ENCODE measurements around the gene MAB21L3. TPM values are rescaled to one million over a fixed set of nuclear protein-coding genes. Genes with fewer than 3 reads are reported as not detected.

MAB21L3 gene
- total RNA-seq, 1 donor from 2014 or later, result 0.21 TPM

DNA sequence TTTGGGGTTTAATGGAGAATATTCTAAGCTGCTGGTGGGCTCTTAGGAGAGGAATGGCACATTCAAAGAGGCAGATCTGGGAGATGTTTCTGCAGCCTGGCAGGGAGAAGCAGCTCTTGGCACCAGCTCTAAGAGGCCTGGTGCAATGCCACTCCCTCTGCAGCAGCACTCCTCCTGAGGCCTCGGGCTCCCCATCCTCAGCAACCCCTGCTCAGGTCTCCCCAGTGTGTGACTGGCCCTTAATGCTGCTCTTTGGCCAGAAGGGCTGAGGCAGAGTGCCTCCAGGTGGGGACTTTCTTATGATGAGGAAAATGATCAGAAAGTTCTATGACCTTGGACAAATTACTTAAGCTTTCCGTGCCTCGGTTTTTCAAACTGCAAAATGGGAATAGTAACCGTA lies 55.5 kb downstream of the MAB21L3 start:
- DNase-seq (ENCODE audit: low read depth), result no peak
- Histone ChIP-seq H3K36me3 (ENCODE audit: control insufficient read depth, insufficient read depth, low read length) (no peaks in the 10 kb centered on the region), H3K4me3 (ENCODE audit: low read depth, low read length) (no peak overlapping the region), H3K27me3 (ENCODE audit: control insufficient read depth, insufficient read depth, low read length) (no peaks in the 10 kb centered on the region)
- TF ChIP-seq, protein P1, sequence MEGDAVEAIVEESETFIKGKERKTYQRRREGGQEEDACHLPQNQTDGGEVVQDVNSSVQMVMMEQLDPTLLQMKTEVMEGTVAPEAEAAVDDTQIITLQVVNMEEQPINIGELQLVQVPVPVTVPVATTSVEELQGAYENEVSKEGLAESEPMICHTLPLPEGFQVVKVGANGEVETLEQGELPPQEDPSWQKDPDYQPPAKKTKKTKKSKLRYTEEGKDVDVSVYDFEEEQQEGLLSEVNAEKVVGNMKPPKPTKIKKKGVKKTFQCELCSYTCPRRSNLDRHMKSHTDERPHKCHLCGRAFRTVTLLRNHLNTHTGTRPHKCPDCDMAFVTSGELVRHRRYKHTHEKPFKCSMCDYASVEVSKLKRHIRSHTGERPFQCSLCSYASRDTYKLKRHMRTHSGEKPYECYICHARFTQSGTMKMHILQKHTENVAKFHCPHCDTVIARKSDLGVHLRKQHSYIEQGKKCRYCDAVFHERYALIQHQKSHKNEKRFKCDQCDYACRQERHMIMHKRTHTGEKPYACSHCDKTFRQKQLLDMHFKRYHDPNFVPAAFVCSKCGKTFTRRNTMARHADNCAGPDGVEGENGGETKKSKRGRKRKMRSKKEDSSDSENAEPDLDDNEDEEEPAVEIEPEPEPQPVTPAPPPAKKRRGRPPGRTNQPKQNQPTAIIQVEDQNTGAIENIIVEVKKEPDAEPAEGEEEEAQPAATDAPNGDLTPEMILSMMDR (IDR thresholded peaks at IDR 0.05; ENCODE audit: insufficient read depth, low read length, poor library complexity, severe bottlenecking), result no peak

DNA sequence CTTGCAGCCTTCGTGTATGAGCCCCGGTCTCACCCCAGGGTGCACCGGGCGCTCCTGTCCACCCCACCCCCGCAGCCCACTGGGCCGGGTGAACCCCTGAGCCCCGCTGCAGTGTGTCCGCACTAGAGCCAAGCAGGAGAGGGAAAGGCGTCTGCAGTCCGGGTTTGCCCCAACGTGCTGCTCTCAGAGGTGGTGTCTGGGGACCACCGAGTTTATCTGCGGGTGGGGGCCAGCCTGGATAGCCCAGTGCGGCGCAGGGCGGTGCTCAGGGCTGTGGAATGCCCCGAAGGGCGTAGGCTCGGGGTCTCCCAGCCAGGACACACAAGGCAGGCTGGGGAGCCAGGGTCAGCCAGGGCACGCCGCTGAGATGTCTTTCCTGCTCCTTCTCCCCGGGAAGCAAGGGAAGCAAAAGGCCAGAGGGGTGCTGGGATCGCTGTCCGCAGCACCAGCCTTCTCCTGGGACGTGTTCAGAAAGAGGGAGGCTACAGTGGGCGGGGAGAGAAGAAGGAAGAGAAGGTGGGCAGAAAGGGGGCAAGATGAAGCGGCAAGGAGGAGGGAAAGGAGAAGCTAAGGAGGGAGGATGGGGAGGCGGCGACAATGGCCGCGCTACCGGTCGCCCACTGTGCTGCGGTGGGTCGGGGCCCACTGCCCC lies 56.6 kb downstream of the MAB21L3 start:
- H3K4me3 ChIP-seq (ENCODE audit: low read depth, low read length), result peak overlapping the region; percentile 61
- peak; percentile 21 for DNase-seq (ENCODE audit: low read depth)

DNA sequence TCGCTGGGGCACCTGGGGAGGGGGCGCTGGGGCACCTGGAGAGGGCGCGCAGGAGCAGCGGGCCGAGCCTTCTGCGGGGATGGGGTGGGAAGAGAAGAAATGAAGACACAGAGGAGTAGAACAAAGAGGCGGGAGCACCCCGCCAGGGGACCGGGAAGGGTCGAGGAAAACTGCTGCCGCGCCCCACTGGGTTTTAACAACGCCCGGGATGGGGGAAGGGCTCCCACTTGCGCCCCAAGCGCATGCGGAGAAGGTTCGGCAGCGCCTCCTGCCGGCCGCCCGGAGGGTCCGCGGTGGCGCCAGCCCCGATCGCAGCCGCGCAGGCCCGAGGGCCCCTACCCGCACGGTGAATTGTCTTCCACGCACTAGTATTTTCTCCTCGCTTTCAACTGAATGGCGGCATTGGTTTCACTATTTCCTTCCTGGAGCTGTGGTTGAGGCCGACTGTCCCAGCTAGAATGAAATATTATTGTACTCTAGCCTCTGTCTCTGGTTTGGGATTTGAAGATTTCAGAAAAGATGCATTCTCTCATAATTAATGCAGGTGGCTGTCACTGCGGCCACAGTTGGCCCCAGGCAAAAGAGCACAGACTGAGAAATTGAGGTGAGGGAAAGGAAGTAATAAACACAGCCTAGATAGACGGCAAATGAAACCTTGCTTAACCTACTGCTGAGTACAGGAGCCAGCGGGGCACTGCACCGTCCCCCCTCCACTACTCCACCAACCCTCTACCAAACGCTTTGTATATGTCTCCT lies 57.3 kb downstream of the MAB21L3 start:
- peak overlapping the region; percentile 61 for H3K4me3 ChIP-seq (ENCODE audit: low read depth, low read length)
- no peaks in the 10 kb centered on the region for H3K36me3 ChIP-seq (ENCODE audit: control insufficient read depth, insufficient read depth, low read length)
- peak; percentile 18 for DNase-seq (ENCODE audit: low read depth)

More for the DNA sequence above, 56.6 kb downstream of the MAB21L3 start:
- Histone ChIP-seq H3K36me3 (ENCODE audit: control insufficient read depth, insufficient read depth, low read length) (no peaks in the 10 kb centered on the region), H3K27me3 (ENCODE audit: control insufficient read depth, insufficient read depth, low read length) (no peaks in the 10 kb centered on the region)
- TF ChIP-seq, protein P1 (IDR thresholded peaks at IDR 0.05; ENCODE audit: insufficient read depth, low read length, poor library complexity, severe bottlenecking), result no peak

DNA sequence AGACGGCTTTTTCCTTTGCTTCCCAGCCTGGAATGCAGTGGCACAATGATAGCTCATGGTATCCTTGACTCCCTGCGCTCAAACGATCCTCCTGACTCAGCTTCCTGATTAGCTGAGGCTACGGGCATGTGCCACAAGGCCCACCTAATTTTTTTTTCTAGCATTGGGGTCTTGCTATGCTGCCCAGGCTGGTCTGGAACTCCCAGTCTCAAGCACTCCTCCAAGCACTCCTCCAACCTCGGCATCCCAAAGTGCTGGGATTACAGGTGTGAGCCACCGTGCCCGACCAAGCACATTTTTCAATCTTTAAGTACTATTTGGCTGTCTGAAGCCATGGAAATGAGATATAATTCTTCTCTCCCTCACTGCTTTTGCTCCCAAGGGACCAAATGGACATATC lies 58.7 kb downstream of the MAB21L3 start:
- Histone ChIP-seq H3K4me3 (ENCODE audit: low read depth, low read length) (no peak overlapping the region), H3K27me3 (ENCODE audit: control insufficient read depth, insufficient read depth, low read length) (no peaks in the 10 kb centered on the region), H3K36me3 (ENCODE audit: control insufficient read depth, insufficient read depth, low read length) (no peaks in the 10 kb centered on the region)
- TF ChIP-seq, protein P1 (IDR thresholded peaks at IDR 0.05; ENCODE audit: insufficient read depth, low read length, poor library complexity, severe bottlenecking), result no peak
- DNase-seq (ENCODE audit: low read depth), result no peak

More for the DNA sequence above, 57.3 kb downstream of the MAB21L3 start:
- no peaks in the 10 kb centered on the region for H3K27me3 ChIP-seq (ENCODE audit: control insufficient read depth, insufficient read depth, low read length)
- TF ChIP-seq, protein P1 (IDR thresholded peaks at IDR 0.05; ENCODE audit: insufficient read depth, low read length, poor library complexity, severe bottlenecking), result peak; percentile 64

DNA sequence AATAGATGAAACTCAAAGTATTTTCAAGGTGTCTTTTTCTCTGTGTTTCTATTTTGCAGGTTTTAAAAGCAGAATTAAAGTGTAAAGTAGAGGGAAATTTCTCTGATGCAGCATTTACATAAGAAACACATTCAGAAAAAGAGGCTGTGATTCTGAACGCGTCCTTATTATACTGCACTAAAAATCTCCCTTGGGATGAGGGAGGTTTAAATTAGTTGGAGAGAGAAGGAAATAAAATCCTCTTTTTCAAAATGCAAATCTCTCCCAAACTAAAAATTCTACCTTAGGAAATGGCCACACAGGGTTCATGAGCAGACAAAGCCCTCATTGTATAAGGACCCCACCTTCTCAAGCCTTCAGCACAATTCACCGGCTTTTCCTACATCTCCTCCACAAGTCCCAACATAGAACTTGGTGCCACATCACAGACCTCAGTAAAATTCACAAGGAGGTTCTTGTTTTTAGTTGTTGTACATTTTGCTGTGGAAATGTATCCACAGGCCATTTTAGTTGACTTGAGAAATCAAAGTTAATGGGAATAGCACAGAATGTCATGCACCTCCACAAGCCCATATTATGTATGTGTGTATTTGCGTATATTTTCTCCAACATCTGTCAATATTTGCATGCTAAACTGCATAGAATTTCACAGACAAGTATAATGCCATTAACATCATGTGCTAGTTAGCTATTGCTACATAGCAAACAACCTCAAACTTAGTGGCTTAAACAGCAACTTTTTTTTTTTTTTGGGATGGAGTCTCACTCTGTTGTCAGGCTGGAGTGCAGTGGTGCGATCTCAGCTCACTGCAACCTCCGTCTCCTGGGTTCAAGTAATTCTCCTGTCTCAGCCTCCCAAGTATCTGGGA lies 59.8 kb downstream of the MAB21L3 start:
- H3K4me3 ChIP-seq (ENCODE audit: low read depth, low read length), result no peak overlapping the region
- DNase-seq (ENCODE audit: low read depth), result no peak
- TF ChIP-seq, protein P1 (IDR thresholded peaks at IDR 0.05; ENCODE audit: insufficient read depth, low read length, poor library complexity, severe bottlenecking), result no peak
- H3K36me3 ChIP-seq (ENCODE audit: control insufficient read depth, insufficient read depth, low read length), result no peaks in the 10 kb centered on the region
- H3K27me3 ChIP-seq (ENCODE audit: control insufficient read depth, insufficient read depth, low read length), result peaks cover 3% of the 10 kb centered on the region
